HCT116 (cell line): ENCODE measurements around the gene WNT7B. TPM values are rescaled to one million over a fixed set of nuclear protein-coding genes. Genes with fewer than 3 reads are reported as not detected.

Experiments
- ATAC-seq: fragments of 200-7000 bp; cut with Tn5 transposase; 2 replicates; pipeline ENCODE4 v1.9.1; 2020; ENCODE audit warnings: mild to moderate bottlenecking, moderate library complexity
- BruUV-seq: library from RNA; stranded (reverse); fragments of 400-500 nt; replicated peaks from 2 replicates; lab custom pipeline; 2021; lab: Mats Ljungman, UMichigan
- CTCF ChIA-PET: fragments of 300-600 bp; sonication (Branson Sonifier 250); formaldehyde crosslinking; loops from one replicate; lab custom pipeline; 2021; ENCODE audit warnings: antibody characterized with exemption; lab: Charles Lee
- POLR2A ChIA-PET: fragments of 300-600, 350-600 bp; sonication (Branson Sonifier 250); formaldehyde crosslinking; loops from one replicate; lab custom pipeline; 2021; ENCODE audit warnings: antibody characterized with exemption; lab: Charles Lee
- RAD21 ChIA-PET, 2 experiments: fragments of 300-600 bp; sonication (Branson Sonifier 250); formaldehyde crosslinking; loops; one replicate each; lab custom pipeline; 2023; ENCODE audit warnings: low total read pairs in 2 of 2; ENCODE audit not compliant: uncharacterized antibody in 2 of 2, unreplicated experiment in 2 of 2, low non-redundant PET in 1 of 2; lab: Charles Lee
- DNase-seq: peaks from one replicate; pipeline ENCODE4 v3.0.0-alpha.2; 2010; ENCODE audit warnings: low read depth, low spot score
- H2AFZ ChIP-seq: fragments of 200-600 bp; shearing (Covaris generic), sonication (generic); 2 replicates; pipeline ENCODE4 v1.6.1; 2017; ENCODE audit warnings: low read depth, mixed run types, mixed read lengths, antibody characterized with exemption, low read length; ENCODE audit not compliant: poor library complexity, severe bottlenecking
- H3K27ac ChIP-seq: 2 replicates; pipeline ENCODE4 v1.5.1; 2012; ENCODE audit warnings: low read depth, low read length
- H3K27me3 ChIP-seq: fragments of 200-600 bp; sonication (generic); 2 replicates; pipeline ENCODE4 v1.6.1; 2016; ENCODE audit warnings: mixed run types, low read length, mixed read lengths; ENCODE audit not compliant: insufficient read depth
- H3K36me3 ChIP-seq, 2 experiments: fragments of 200-500 bp in 1 of 2; fragments of 200-600 bp in 1 of 2; sonication (Bioruptor generic) in 1 of 2; sonication (generic) in 1 of 2; 2 replicates each; pipeline versions ENCODE4 v1.5.1 to v1.6.1; 2014 to 2016; ENCODE audit warnings: low read length in 2 of 2, inconsistent platforms in 1 of 2, mixed read lengths in 1 of 2, mixed run types in 1 of 2; ENCODE audit not compliant: insufficient read depth in 2 of 2, control insufficient read depth in 1 of 2
- H3K4me1 ChIP-seq, 2 experiments: fragments of 200-600 bp in 1 of 2; sonication (generic) in 1 of 2; 2 replicates each; pipeline versions ENCODE4 v1.5.1 to v1.6.1; 2012 to 2017; ENCODE audit warnings: low read length in 2 of 2, inconsistent platforms in 1 of 2, mild to moderate bottlenecking in 1 of 2, mixed read lengths in 1 of 2, mixed run types in 1 of 2, moderate library complexity in 1 of 2; ENCODE audit not compliant: insufficient read depth in 2 of 2, control insufficient read depth in 1 of 2
- H3K4me2 ChIP-seq: fragments of 200-600 bp; sonication (generic); 2 replicates; pipeline ENCODE4 v1.6.1; 2017; ENCODE audit warnings: mixed run types, low read length, mixed read lengths
- H3K4me3 ChIP-seq, 2 experiments: fragments of 200-600 bp in 1 of 2; sonication (generic) in 1 of 2; replicated peaks in 1 of 2; 2 replicates each; pipeline ENCODE4 v1.5.1; 2011 to 2016; ENCODE audit warnings: low read length in 2 of 2, control low read depth in 1 of 2, low read depth in 1 of 2, mild to moderate bottlenecking in 1 of 2, mixed read lengths in 1 of 2, mixed run types in 1 of 2
- H3K79me2 ChIP-seq: fragments of 200-600 bp; sonication (generic); 2 replicates; pipeline ENCODE4 v1.6.1; 2017; ENCODE audit warnings: mild to moderate bottlenecking, mixed run types, low read length, moderate library complexity, mixed read lengths; ENCODE audit not compliant: insufficient read depth
- H3K9ac ChIP-seq: fragments of 200-600 bp; sonication (generic); 2 replicates; pipeline ENCODE4 v1.6.1; 2016; ENCODE audit warnings: low read length, mixed read lengths
- H3K9me2 ChIP-seq: fragments of 200-600 bp; sonication (generic), shearing (Covaris generic); 2 replicates; pipeline ENCODE4 v1.6.1; 2017; ENCODE audit warnings: mixed run types, mild to moderate bottlenecking, moderate library complexity; ENCODE audit not compliant: insufficient read depth
- H3K9me3 ChIP-seq, 2 experiments: fragments of 200-500 bp in 1 of 2; fragments of 200-600 bp in 1 of 2; sonication (Bioruptor generic) in 1 of 2; sonication (generic) in 1 of 2; 2 replicates each; pipeline ENCODE4 v1.6.1; 2014 to 2017; ENCODE audit warnings: low read length in 2 of 2, mixed read lengths in 2 of 2, inconsistent platforms in 1 of 2, low read depth in 1 of 2, mild to moderate bottlenecking in 1 of 2, mixed run types in 1 of 2, moderate library complexity in 1 of 2; ENCODE audit not compliant: control insufficient read depth in 1 of 2, insufficient read depth in 1 of 2
- H4K20me1 ChIP-seq: fragments of 200-600 bp; sonication (generic), shearing (Covaris generic); 2 replicates; pipeline ENCODE4 v1.6.1; 2017; ENCODE audit warnings: mixed run types, mild to moderate bottlenecking, moderate library complexity; ENCODE audit not compliant: insufficient read depth
- TCF7L2 ChIP-seq: IDR thresholded peaks from 2 replicates; pipeline ENCODE4 v1.7.0; 2011; ENCODE audit warnings: borderline replicate concordance, inconsistent platforms; ENCODE audit not compliant: insufficient read depth, insufficient read length; ENCODE audit errors: extremely low read depth
- ZNF274 ChIP-seq: fragments of 200-500 bp; sonication (Bioruptor generic); IDR thresholded peaks from 2 replicates; pipeline ENCODE4 v1.6.1; 2014; ENCODE audit warnings: mild to moderate bottlenecking, low read depth, low read length, inconsistent platforms
- intact Hi-C: fragments of 100-400 bp; cut with micrococcal nuclease; formaldehyde crosslinking; loops from 2 replicates; pipeline ENCODE4 v1.10.0; 2022
- total RNA-seq: library from RNA; stranded (reverse); gene quantifications from one replicate; pipeline ENCODE4 v1.2.1, GENCODE V29; 2021; ENCODE audit not compliant: unreplicated experiment
- TF ChIP-seq, protein P1 (sequence below): IDR thresholded peaks from 2 replicates; pipeline ENCODE4 v1.6.1; 2012; ENCODE audit warnings: low read depth

Gene WNT7B
- total RNA-seq, 1 experiment from 2014 or later = 10.5 TPM

DNA sequence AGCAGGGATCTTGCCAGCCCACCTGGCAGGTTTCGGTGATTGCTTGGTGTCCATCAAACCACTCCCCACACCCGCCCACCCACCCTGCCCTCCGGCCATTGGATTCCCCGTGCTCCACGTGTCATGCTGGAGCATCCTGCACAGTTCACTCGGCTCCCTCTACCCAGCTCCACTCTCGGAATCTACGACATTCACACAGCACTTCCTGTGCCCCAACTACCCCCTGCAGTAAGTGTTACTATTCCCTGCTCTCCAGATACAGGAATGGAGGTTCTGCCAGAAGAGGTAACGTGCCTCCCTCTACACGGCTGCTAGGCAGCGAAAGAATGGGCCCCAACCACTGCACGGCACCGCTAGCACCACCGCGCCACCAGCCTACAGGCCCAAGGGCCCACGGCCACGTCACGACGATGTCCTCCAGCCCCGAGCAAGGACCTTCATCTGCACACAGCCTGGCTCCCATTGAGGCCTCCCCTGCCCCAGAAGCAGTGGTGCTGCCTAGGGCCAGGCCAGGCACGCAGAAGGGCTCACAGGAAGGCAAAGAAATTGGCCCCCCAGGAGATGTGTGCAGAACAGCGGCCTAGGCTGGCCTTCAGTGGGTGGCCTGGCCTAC, 27.6 kb downstream of the WNT7B start:
- ATAC-seq = no peak

More for the DNA sequence above, 27.6 kb downstream of the WNT7B start:
- no peak overlapping the region for H3K9ac ChIP-seq
- intact Hi-C loops = no loop called here
- POLR2A ChIA-PET = no interaction called here
- no peak overlapping the region for H2AFZ ChIP-seq
- TF ChIP-seq ZNF274 (no peak), TCF7L2 (no peak)
- TF ChIP-seq, protein P1, sequence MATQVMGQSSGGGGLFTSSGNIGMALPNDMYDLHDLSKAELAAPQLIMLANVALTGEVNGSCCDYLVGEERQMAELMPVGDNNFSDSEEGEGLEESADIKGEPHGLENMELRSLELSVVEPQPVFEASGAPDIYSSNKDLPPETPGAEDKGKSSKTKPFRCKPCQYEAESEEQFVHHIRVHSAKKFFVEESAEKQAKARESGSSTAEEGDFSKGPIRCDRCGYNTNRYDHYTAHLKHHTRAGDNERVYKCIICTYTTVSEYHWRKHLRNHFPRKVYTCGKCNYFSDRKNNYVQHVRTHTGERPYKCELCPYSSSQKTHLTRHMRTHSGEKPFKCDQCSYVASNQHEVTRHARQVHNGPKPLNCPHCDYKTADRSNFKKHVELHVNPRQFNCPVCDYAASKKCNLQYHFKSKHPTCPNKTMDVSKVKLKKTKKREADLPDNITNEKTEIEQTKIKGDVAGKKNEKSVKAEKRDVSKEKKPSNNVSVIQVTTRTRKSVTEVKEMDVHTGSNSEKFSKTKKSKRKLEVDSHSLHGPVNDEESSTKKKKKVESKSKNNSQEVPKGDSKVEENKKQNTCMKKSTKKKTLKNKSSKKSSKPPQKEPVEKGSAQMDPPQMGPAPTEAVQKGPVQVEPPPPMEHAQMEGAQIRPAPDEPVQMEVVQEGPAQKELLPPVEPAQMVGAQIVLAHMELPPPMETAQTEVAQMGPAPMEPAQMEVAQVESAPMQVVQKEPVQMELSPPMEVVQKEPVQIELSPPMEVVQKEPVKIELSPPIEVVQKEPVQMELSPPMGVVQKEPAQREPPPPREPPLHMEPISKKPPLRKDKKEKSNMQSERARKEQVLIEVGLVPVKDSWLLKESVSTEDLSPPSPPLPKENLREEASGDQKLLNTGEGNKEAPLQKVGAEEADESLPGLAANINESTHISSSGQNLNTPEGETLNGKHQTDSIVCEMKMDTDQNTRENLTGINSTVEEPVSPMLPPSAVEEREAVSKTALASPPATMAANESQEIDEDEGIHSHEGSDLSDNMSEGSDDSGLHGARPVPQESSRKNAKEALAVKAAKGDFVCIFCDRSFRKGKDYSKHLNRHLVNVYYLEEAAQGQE = no peak
- no peaks in the 10 kb centered on the region for H3K9me2 ChIP-seq
- no peaks in the 10 kb centered on the region for H4K20me1 ChIP-seq
- H3K27me3 ChIP-seq = no peaks in the 10 kb centered on the region
- CTCF ChIA-PET = no interaction called here
- no peak overlapping the region for H3K4me3 ChIP-seq
- no peak overlapping the region for H3K4me2 ChIP-seq
- RAD21 ChIA-PET = no interaction called here
- H3K79me2 ChIP-seq = no peaks in the 10 kb centered on the region
- no peaks in the 10 kb centered on the region for H3K36me3 ChIP-seq
- no TSS peak for BruUV-seq
- H3K4me1 ChIP-seq = no peaks in the 10 kb centered on the region
- no peak overlapping the region for H3K27ac ChIP-seq
- DNase-seq = no peak
- no peaks in the 10 kb centered on the region for H3K9me3 ChIP-seq
